CD4-positive, CD25-positive, alpha-beta regulatory T cell (primary cell): ENCODE measurements around the gene PRM1. TPM values are rescaled to one million over a fixed set of nuclear protein-coding genes. Genes with fewer than 3 reads are reported as not detected.
A peak's percentile ranks its signal among the peaks of the same experiment; 100 is the strongest.

Experiments
- ATAC-seq, 2 donors: fragments of 150-1000 bp; cut with Tn5 transposase; one replicate each; pipeline ENCODE4 v1.10.0; 2021; ENCODE audit warnings: low read depth in 2 of 2, moderate number of reproducible peaks in 2 of 2, moderate library complexity in 1 of 2
- DNase-seq, 3 donors: peaks; one replicate each; pipeline versions ENCODE4 v3.0.0 to v3.0.0-alpha.2; 2012 to 2022; ENCODE audit warnings: mixed read lengths in 1 of 3
- H3K27ac ChIP-seq: one replicate; pipeline ENCODE4 v1.7.0; 2013; ENCODE audit warnings: mild to moderate bottlenecking, low read length; ENCODE audit not compliant: insufficient read depth, poor library complexity, severe bottlenecking
- H3K27me3 ChIP-seq: one replicate; pipeline ENCODE4 v1.7.0; 2013; ENCODE audit warnings: low read length; ENCODE audit not compliant: control insufficient read depth, insufficient read depth
- H3K36me3 ChIP-seq: one replicate; pipeline ENCODE4 v1.7.0; 2013; ENCODE audit warnings: mild to moderate bottlenecking, low read length, moderate library complexity; ENCODE audit not compliant: control insufficient read depth, insufficient read depth
- H3K4me1 ChIP-seq: 2 replicates; pipeline ENCODE4 v1.7.0; 2013; ENCODE audit warnings: mild to moderate bottlenecking, low read length; ENCODE audit not compliant: insufficient read depth, control insufficient read depth, poor library complexity, severe bottlenecking
- H3K4me3 ChIP-seq: one replicate; pipeline ENCODE4 v1.7.0; 2013; ENCODE audit warnings: low read depth, mild to moderate bottlenecking, low read length, moderate library complexity
- H3K9me3 ChIP-seq, 2 experiments: 1 replicate in 1 of 2; 2 replicates in 1 of 2; pipeline ENCODE4 v1.7.0; 2013; ENCODE audit warnings: low read length in 2 of 2, mild to moderate bottlenecking in 1 of 2, moderate library complexity in 1 of 2; ENCODE audit not compliant: control insufficient read depth in 2 of 2
- H3K27ac Mint-ChIP-seq, 3 donors: one replicate each; pipeline ENCODE4 v1.8.0; 2020 to 2022; ENCODE audit warnings: mild to moderate bottlenecking in 3 of 3, mixed read lengths in 3 of 3, moderate library complexity in 2 of 3
- H3K27me3 Mint-ChIP-seq: one replicate; pipeline ENCODE4 v1.8.0; 2022; ENCODE audit warnings: mild to moderate bottlenecking, mixed read lengths
- H3K36me3 Mint-ChIP-seq: one replicate; pipeline ENCODE4 v1.8.0; 2020; ENCODE audit warnings: mixed read lengths
- H3K4me1 Mint-ChIP-seq, 4 donors: one replicate each; pipeline ENCODE4 v1.8.0; 2020 to 2022; ENCODE audit warnings: mixed read lengths in 4 of 4, mild to moderate bottlenecking in 1 of 4
- H3K4me3 Mint-ChIP-seq, 4 donors: one replicate each; pipeline ENCODE4 v1.8.0; 2020 to 2022; ENCODE audit warnings: mild to moderate bottlenecking in 4 of 4, mixed read lengths in 4 of 4, moderate library complexity in 3 of 4
- H3K9me3 Mint-ChIP-seq, 7 donors: one replicate each; pipeline ENCODE4 v1.8.0; 2020 to 2022; ENCODE audit warnings: mixed read lengths in 7 of 7, mild to moderate bottlenecking in 3 of 7, moderate library complexity in 2 of 7
- polyA plus RNA-seq, 4 donors: library from polyadenylated mRNA; unstranded; fragments of 300-500 nt; fragmentation: Illumina TruSeq; gene quantifications; one replicate each; pipeline ENCODE4 v1.2.3, GENCODE V29; 2021
- total RNA-seq: library from RNA; stranded (reverse); gene quantifications from one replicate; pipeline ENCODE4 v1.2.3, GENCODE V29; 2022

The PRM1 gene
- total and polyA plus RNA-seq, 5 donors from 2014 or later: not detected

- H3K4me1 ChIP-seq: peaks cover 34% of the 10 kb centered on the region
- Mint-ChIP-seq H3K4me1 (peaks cover 5 to 61% (median 39%) of the 10 kb centered on the region in 4 donors), H3K27ac (peak overlapping the region; percentile 93 to 99 (median 96)), H3K36me3 (no peaks in the 10 kb centered on the region), H3K4me3 (peak overlapping the region; percentile 71 to 88 (median 76)), H3K9me3 (no peaks in the 10 kb centered on the region), H3K27me3 (peaks cover 5% of the 10 kb centered on the region)
- no peaks in the 10 kb centered on the region for H3K27me3 ChIP-seq
- H3K36me3 ChIP-seq: no peaks in the 10 kb centered on the region
- H3K9me3 ChIP-seq: no peaks in the 10 kb centered on the region
- peak overlapping the region; percentile 91 for H3K27ac ChIP-seq
- ATAC-seq (peak; percentile 84 to 85), DNase-seq (peak; percentile 61 to 99 (median 80))
- H3K4me3 ChIP-seq: no peak overlapping the region
These were observed 48.0 kb downstream of the PRM1 start for GRCh38 chr16:11232852-11233726.

DNA sequence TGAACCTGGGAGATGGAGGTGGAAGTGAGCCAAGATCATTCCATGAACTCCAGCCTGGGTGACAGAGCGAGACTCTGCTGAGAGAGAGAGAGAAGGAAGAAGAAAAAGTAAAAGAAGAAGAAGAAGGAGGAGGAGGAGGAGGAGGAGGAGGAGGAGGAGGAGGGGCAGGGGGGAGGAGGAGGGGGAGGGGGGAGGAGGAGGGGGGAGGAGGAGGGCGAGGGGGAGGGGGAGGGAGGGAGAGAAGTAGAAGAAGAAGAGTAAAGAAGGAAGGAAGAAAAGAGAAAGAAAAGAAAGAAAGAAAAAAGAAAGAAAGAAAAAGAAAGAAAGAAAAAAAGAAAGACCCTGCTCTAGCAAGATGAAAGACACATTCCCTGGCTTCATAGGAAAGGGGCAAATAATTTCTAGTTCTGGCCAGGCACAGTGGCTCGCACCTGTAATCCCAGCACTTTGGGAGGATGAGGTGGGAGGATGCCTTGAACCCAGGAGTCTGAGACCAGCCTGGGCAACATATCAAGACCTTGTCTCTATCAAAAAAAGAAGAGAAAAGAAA, 48.8 kb downstream of the PRM1 start:
- H3K4me3 ChIP-seq: peak overlapping the region; percentile 26
- peak overlapping the region; percentile 93 to 99 (median 96) for H3K27ac Mint-ChIP-seq
- no peak for ATAC-seq
- H3K9me3 ChIP-seq: no peaks in the 10 kb centered on the region
- no peaks in the 10 kb centered on the region for H3K9me3 Mint-ChIP-seq
- peak overlapping the region; percentile 91 for H3K27ac ChIP-seq
- H3K4me3 Mint-ChIP-seq: peak overlapping the region; percentile 71 to 88 (median 76)
- H3K27me3 Mint-ChIP-seq: peaks cover 5% of the 10 kb centered on the region
- H3K4me1 ChIP-seq: peaks cover 34% of the 10 kb centered on the region
- H3K36me3 Mint-ChIP-seq: no peaks in the 10 kb centered on the region
- H3K36me3 ChIP-seq: no peaks in the 10 kb centered on the region
- H3K4me1 Mint-ChIP-seq: peaks cover 5 to 61% (median 39%) of the 10 kb centered on the region in 4 donors
- no peak for DNase-seq
- H3K27me3 ChIP-seq: no peaks in the 10 kb centered on the region

GRCh38 chr16:11231367-11231970, 49.7 kb downstream of the PRM1 start:
- DNase-seq: no peak
- H3K9me3 Mint-ChIP-seq: no peaks in the 10 kb centered on the region
- Histone ChIP-seq H3K27me3 (no peaks in the 10 kb centered on the region), H3K27ac (no peak overlapping the region), H3K36me3 (no peaks in the 10 kb centered on the region), H3K4me1 (peaks cover 34% of the 10 kb centered on the region), H3K9me3 (no peaks in the 10 kb centered on the region), H3K4me3 (no peak overlapping the region)
- peak overlapping the region; percentile 78 to 97 (median 86) for H3K27ac Mint-ChIP-seq
- H3K27me3 Mint-ChIP-seq: peaks cover 5% of the 10 kb centered on the region
- no peak for ATAC-seq
- peaks cover 5 to 65% (median 38%) of the 10 kb centered on the region in 4 donors for H3K4me1 Mint-ChIP-seq
- H3K4me3 Mint-ChIP-seq: peak overlapping the region in 2 of 4 donors; percentile 73 to 77
- no peaks in the 10 kb centered on the region for H3K36me3 Mint-ChIP-seq

Other genes starting within 250 kb of the PRM1 start
- gene SOCS1, start 25.1 kb downstream of the PRM1 start, total RNA-seq: 91.5 TPM
- gene SOCS1, start 25.1 kb downstream of the PRM1 start, polyA plus RNA-seq: 10 to 100 TPM in 2 of 4 donors, 1 to 10 TPM in 2; 8.6 to 15.2 (median 9.7) TPM
- not detected for gene TNP2, start 12.0 kb downstream of the PRM1 start, total RNA-seq
- gene TNP2, start 12.0 kb downstream of the PRM1 start, polyA plus RNA-seq: not detected
- not detected for gene PRM3, start 7.7 kb downstream of the PRM1 start, total RNA-seq
- gene PRM3, start 7.7 kb downstream of the PRM1 start, polyA plus RNA-seq: not detected
- gene PRM2, start 4.8 kb downstream of the PRM1 start, total RNA-seq: not detected
- not detected for gene PRM2, start 4.8 kb downstream of the PRM1 start, polyA plus RNA-seq
- 4.3 TPM for gene RMI2, start 64.1 kb upstream of the PRM1 start, total RNA-seq
- gene RMI2, start 64.1 kb upstream of the PRM1 start, polyA plus RNA-seq: 10 to 100 TPM in 2 of 4 donors, 1 to 10 TPM in 2; 7.4 to 15.3 (median 11.1) TPM